ENCODE data around the gene FXYD3.

The FXYD3 gene

GRCh38 chr19:35117116-35117515 lies 1.5 kb downstream of the FXYD3 start:
- TF ChIP-seq, protein P1, sequence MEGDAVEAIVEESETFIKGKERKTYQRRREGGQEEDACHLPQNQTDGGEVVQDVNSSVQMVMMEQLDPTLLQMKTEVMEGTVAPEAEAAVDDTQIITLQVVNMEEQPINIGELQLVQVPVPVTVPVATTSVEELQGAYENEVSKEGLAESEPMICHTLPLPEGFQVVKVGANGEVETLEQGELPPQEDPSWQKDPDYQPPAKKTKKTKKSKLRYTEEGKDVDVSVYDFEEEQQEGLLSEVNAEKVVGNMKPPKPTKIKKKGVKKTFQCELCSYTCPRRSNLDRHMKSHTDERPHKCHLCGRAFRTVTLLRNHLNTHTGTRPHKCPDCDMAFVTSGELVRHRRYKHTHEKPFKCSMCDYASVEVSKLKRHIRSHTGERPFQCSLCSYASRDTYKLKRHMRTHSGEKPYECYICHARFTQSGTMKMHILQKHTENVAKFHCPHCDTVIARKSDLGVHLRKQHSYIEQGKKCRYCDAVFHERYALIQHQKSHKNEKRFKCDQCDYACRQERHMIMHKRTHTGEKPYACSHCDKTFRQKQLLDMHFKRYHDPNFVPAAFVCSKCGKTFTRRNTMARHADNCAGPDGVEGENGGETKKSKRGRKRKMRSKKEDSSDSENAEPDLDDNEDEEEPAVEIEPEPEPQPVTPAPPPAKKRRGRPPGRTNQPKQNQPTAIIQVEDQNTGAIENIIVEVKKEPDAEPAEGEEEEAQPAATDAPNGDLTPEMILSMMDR (IDR thresholded peaks at IDR 0.05) = no peak
- TF ChIP-seq ZFX (IDR thresholded peaks at IDR 0.05; ENCODE audit: borderline replicate concordance) = no peak
- peak overlapping the region; percentile 91 for H3K27ac ChIP-seq

- peak overlapping the region; percentile 91 for H3K27ac ChIP-seq
- TF ChIP-seq, protein P1 (IDR thresholded peaks at IDR 0.05) = no peak
- no peak for TF ChIP-seq ZFX (IDR thresholded peaks at IDR 0.05; ENCODE audit: borderline replicate concordance)
Measured at GRCh38 chr19:35117799-35118198, 2.2 kb downstream of the FXYD3 start.

DNA sequence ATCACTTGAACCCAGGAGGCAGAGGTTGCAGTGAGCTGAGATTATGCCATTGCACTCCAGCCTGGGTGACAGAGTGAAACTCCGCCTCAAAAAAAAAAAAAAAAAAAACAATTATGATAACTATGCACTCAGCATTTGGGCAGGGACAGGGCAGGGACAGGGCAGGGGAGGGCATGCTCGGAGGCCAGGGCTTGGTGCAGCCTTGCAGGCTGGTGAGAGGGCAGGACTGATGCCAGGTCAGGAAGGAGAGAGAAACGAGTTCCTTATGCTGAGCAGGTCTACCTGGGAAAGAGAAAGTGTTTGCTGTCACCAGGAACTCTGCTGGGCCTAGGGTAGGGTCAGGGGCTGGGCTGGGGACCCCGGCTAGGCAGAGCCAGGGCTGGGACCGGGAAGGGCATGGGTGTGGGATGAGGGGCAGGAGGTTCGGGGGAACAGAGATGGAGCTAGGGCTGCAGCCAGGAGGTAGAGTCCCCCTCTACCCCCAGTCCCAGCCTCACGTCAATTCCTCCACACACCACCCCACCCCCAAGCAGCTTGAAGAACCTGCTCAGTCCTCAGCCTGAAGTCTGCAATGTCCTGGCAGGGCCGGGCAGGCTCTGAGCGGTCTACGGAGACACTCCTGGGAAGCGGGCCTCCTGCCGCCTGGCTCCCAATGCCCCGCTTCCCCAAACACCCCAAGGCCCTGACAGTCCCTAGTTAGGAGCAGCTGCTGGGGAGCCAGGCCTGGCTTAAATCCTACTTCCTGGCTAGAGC lies 2.8 kb downstream of the FXYD3 start:
- TF ChIP-seq, protein P1 (IDR thresholded peaks at IDR 0.05) = no peak
- TF ChIP-seq ZFX (IDR thresholded peaks at IDR 0.05; ENCODE audit: borderline replicate concordance) = no peak
- peak overlapping the region; percentile 91 for H3K27ac ChIP-seq

DNA sequence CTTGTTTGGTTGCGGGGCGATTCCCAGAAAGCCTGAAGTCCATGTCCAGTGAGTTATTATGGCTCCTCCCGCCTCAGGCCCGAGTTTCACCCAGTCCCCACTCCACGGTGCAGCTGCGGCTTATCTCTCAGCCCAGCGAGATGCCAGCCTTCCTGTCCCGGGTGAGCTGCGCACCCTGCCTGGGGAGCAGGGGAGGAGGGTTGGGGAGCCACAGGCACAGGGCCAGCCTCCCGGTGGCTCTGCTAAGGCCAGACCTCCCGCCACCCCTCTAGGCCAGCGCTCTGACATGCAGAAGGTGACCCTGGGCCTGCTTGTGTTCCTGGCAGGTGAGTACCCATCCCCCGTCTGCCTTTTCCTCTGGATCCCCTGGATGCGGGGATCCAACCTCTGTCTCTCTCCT lies 3.5 kb downstream of the FXYD3 start:
- H3K27ac ChIP-seq = peak overlapping the region; percentile 91; the same call in 1 of the 2 replicates
- TF ChIP-seq, protein P1 (IDR thresholded peaks at IDR 0.05) = no peak
- no peak for TF ChIP-seq ZFX (IDR thresholded peaks at IDR 0.05; ENCODE audit: borderline replicate concordance)

- TF ChIP-seq, protein P1 (IDR thresholded peaks at IDR 0.05) = no peak
- TF ChIP-seq ZFX (IDR thresholded peaks at IDR 0.05; ENCODE audit: borderline replicate concordance) = no peak
- peak overlapping the region; percentile 91 for H3K27ac ChIP-seq
Measured at GRCh38 chr19:35119578-35120155, 4.0 kb downstream of the FXYD3 start.

- H3K27ac ChIP-seq = peak overlapping the region; percentile 91
- no peak for TF ChIP-seq ZFX (IDR thresholded peaks at IDR 0.05; ENCODE audit: borderline replicate concordance)
- TF ChIP-seq, protein P1 (IDR thresholded peaks at IDR 0.05) = no peak
Measured at GRCh38 chr19:35120492-35120891, 4.9 kb downstream of the FXYD3 start.

DNA sequence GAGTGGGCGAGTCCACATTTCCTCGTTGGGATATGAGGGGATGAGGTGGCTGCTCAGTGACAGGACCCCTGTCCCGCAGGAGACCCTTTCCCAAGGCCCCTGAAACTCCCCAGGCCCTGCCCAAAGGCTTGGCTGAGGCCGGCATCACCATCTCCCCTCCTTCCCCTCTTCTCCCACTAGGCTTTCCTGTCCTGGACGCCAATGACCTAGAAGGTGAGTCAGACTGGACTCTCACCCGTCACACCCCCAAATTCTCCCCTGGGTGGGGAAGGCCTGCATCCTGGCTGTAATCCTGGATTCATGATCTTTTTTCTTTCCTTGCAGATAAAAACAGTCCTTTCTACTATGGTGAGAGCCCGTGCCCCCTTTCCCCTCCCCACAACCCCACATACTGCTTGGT lies 5.3 kb downstream of the FXYD3 start:
- TF ChIP-seq, protein P1 (IDR thresholded peaks at IDR 0.05) = no peak
- no peak for TF ChIP-seq ZFX (IDR thresholded peaks at IDR 0.05; ENCODE audit: borderline replicate concordance)
- no peak overlapping the region; the same call in 1 of the 2 replicates for H3K27ac ChIP-seq
